HG02763 (cell line): Measurements from ENCODE around the gene AKAP8L.

Experiments used
- ATAC-seq: cut with Tn5 transposase; IDR thresholded peaks from one replicate; pipeline ENCODE4 v1.9.1; 2021; ENCODE audit warnings: mild to moderate bottlenecking, moderate library complexity; ENCODE audit not compliant: unreplicated experiment

Gene AKAP8L, protein sequence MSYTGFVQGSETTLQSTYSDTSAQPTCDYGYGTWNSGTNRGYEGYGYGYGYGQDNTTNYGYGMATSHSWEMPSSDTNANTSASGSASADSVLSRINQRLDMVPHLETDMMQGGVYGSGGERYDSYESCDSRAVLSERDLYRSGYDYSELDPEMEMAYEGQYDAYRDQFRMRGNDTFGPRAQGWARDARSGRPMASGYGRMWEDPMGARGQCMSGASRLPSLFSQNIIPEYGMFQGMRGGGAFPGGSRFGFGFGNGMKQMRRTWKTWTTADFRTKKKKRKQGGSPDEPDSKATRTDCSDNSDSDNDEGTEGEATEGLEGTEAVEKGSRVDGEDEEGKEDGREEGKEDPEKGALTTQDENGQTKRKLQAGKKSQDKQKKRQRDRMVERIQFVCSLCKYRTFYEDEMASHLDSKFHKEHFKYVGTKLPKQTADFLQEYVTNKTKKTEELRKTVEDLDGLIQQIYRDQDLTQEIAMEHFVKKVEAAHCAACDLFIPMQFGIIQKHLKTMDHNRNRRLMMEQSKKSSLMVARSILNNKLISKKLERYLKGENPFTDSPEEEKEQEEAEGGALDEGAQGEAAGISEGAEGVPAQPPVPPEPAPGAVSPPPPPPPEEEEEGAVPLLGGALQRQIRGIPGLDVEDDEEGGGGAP

DNA sequence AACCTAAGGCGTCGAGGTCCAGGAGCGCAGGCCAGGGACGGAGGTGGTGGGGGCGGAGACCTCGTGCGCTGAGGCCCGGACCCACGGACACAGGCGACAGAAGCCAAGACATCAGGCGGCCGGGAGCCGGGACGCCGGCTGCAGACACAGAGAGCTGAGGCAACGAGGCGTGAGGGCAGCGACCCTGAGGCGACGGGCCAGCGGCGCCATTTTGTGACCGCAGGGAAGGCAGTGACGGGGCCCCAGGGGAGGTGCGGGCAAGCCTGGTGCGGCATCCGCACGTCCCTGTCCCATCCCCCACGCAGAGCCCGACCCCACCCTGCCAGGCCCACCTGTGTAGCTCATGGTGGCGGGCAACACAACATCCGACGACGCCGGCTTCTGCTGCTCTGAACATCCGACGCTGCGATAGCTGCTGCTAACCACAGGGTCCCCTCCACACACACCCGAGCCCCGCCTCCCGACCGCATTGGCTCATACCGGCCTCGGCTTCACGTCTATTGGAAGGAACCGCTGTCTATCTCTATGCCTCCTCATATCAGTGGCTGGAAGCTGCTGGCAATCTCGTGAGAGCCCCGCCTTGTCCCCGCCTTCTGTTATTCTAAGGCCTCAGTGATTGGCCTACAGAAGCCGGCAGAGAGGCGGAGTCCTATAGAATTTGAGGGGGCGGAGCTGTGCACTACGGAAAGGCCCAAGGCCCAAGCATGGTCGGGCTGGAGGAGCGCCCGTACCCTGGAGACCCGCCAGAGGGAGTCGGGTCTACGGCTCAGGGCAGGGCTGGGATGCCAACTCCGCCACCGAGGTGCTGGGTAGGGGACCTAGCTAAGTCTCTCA lies at the start of gene AKAP8L:
Gene AKAP8L (minus strand): TSS at position 410 of the 834 bp plus-strand sequence. CDS start 65 bp downstream, at position 345.
- ATAC-seq, result peak; percentile 92

DNA sequence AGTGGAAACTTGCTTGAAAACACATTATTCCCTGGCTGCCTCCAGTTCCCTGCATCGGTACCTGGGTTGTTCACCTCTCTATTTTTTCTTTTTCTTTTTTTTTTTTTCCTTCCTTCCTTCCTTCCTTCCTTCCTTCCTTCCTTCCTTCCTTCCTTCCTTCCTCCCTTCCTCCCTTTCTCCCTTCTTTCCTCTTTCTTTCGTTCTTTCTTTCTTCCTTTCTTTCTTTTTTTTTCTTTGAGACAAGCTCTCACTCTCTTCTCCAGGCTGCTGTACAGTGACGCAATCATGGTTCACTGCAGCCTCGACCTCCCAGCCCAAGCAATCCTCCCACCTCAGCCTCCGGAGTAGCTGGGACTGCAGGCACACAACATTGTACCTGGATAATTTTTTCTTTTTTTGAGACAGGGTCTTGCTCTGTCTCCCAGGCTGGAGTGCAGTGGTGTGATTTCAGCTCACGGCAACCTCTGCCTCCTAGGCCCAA lies 49.0 kb upstream of the AKAP8L start:
- no peak for ATAC-seq

- ATAC-seq, result no peak
These were observed 48.3 kb upstream of the AKAP8L start for GRCh38 chr19:15466851-15467733.

- peak; percentile 41 for ATAC-seq
These were observed 45.9 kb upstream of the AKAP8L start, which contains the start of gene RASAL3 for GRCh38 chr19:15464394-15465385. Gene RASAL3 (minus strand): TSS chr19:15464544. CDS start chr19:15464358, 186 bp downstream.

- peak; percentile 37 for ATAC-seq
These were observed 45.1 kb upstream of the AKAP8L start for GRCh38 chr19:15463861-15464371.

- no peak for ATAC-seq
These were observed 42.9 kb upstream of the AKAP8L start for GRCh38 chr19:15461694-15462093.

DNA sequence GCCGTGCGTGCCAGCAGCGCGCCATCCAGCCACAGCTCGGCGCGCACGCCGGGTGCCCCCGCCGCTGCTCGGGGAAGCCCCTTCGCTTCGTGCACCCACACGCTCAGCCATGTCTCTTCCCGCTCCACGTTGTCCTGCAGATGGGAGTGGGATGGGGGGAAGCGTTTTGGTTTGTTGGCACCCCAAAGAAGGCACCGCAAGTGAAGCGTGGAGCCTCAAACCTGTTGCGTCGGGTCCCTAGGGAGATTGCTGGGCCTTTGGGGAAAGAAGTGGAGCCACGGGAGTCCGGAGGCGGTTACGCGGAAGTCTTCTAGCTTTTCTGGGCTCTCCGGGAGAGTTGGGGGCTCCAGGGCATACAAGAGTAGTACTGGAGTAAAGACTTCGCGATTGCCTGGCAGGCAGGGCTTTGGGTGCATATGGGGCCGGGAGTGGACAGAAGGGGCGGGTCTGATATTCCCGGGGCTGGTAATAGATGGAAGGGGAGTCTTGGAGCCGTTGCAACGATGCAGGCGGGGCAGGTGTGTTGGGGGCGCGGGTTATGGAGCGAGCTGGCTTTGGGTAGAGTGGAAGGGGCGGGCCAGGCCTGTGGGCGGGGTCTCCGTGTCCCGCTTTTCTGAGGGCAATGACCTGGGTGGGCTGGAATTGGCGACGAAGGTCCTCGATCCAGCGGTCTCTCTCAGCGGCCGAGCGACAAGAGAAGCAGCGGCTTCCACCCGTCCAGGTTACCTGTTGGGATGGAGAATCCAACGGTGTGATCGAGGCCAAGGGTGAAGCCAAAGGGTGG lies 39.1 kb upstream of the AKAP8L start:
- no peak for ATAC-seq

DNA sequence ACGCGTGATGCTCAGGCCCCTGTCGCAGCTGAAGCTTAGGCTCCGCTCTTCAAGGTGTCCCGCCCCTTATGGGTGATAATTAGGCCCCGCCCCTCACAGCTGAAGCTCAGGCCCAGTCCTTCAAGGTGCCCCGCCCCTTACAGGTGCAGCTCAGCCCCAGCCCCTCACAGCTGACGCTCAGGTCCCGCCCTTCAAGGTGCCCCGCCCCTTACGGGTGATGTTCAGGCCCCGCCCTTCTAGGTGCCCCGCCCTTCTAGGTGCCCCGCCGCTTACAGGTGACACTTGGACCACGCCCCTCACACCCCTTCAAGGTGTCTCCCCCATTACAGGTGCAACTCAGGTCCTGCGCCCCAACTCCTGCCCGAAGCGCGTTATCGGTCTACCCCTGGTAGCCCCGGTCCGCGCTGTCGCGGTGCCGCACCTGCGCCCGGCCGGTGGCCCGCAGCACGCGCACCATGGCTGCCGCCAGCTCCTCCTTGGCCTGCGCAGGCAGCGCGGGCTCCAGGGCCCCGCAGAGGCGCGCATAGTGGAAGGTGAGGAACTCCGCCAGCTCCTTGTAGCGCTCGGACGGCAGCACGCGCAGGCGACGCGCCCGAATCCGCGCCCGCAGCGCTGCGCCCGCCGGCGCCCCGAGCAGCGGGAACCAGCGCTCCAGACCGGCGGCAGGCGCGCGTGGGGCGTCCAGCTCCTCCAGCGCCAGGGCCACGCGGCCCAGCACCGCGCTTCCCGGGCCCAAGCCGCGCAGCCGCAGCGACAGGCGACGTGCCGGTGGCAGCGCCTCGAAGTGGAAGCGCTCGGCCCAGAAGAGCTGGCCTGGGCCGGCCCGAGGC lies 38.3 kb upstream of the AKAP8L start:
- ATAC-seq, result no peak

DNA sequence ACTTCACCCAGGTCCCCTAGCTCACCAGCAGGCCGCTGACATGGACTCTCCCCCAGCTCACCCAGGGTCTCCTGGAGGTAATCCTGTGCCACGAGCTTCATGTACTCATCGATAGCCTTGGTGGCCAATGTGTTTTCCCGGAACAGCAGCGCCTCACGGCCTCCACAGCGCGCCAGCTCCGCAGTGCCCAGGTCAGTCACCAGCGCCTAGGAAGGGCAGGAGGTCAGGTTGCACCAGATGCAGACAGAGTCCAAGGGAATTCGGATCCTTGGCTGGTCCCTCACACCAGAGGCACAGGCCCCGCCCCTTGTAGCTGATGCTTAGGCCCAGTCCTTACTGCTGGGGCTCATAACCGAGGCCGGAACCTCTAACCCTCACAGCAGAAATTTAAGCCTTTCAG lies 37.7 kb upstream of the AKAP8L start:
- no peak for ATAC-seq

DNA sequence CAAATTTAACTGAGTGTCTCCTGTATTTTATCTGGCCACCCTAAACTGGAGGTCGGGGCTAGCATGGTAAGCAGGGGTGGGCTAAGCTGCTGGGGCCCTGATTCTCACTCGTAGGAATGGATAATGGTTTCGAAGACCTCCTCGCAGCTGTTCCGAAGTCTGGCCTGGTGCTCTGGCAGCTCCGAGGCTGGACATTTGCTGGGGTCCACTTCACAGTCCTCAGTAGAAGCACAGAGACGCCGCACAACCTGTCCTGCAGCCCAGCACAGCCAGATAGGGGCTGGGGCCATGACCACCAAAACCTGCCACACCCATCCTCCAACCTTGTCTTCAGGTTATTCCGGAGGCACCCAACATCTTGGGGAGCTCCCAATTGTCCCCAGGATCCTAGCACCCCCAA lies 37.2 kb upstream of the AKAP8L start:
- ATAC-seq, result no peak

DNA sequence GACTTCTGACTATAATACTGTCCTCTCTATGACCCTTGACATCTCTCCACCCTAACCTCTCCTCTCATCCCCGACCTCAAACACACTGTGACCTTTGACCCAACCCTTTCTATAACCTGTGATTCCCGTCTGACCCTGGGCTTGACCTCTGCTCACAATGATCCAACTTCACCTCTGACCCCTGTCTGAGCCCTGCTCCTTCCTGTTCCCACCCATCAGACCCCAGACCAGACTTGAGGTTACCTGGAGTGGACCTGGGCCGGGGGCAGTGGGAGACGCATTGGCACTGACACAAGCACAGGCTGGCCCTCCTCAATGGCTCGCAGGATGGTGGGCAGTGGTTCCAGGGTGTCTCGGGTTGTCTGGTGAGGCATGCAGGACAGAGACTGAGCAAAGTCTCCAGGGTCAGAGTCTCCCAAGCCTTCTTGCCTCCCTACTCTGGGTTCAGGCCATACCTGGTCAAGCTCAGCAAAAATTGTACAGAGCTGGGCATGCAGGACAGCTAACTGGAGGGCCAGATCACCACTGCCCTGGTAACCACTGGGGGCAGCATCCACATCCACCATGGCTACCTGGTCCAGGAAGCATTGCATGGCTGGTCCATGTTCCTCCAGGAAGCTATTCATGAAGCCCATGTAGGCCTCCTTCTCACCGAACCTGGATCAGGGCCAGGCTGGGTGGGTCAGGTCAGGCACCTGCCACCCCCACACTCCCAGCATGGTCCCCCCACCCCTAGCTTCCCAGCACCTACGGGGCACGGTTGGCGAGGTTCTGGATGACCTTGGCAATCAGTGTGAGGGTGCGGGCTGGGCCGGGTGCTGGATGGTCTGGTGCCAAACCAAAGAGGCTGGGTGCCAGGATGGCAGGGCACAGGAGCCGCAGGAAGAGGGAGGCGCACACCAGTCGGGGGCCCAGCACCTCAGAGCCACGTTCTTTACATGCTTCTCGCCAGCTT lies 35.4 kb upstream of the AKAP8L start:
- ATAC-seq, result no peak

DNA sequence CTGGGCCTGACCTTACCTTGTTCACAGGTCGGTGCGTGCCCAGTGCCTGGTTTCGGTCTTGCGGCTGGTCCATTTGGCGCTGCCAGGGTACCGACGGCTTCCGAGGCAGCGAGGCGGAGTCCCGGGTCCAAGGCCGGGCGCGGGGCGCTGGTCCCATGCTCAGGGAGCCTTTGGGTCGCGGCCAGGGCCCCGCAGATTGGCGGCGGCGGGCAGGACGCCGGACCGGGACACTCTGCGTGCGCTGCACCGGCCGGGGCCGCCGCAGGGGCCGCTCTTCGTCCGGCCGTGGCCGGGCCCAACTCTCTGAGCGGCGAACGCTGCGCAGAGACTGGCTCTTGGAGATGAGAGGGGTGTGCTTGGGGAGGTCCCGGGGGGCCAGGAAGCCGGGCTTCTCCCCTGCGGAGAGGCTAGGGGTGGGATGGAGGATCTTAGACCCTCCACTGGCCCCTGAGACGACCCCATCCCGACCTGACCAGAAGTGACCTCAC lies 34.3 kb upstream of the AKAP8L start:
- ATAC-seq, result no peak

- ATAC-seq, result no peak
These were observed 33.6 kb upstream of the AKAP8L start for GRCh38 chr19:15452111-15453047.

- no peak for ATAC-seq
These were observed 31.7 kb upstream of the AKAP8L start for GRCh38 chr19:15450528-15450890.
